H1 (cell line): ENCODE data around the gene MSL3B.

ENCODE experiments used
- CHD7 ChIP-seq: fragments of 300-600 bp; sonication (generic); IDR thresholded peaks from 2 replicates; pipeline ENCODE4 v1.7.1; 2012; ENCODE audit warnings: low read length, moderate library complexity, mild to moderate bottlenecking, inconsistent platforms; ENCODE audit not compliant: insufficient replicate concordance

The MSL3B gene

GRCh38 chr2:233849607-233850271 lies 18.4 kb downstream of the MSL3B start (continued):
- TF ChIP-seq CHD7 = no peak
